ENCODE data around the gene PLCB1. TPM values are rescaled to one million over a fixed set of nuclear protein-coding genes. Genes with fewer than 3 reads are reported as not detected.

Gene PLCB1
- total RNA-seq, 2 experiments from 2014 or later = 3.1 to 3.6 TPM

GRCh38 chr20:8128291-8129060 lies 3.6 kb upstream of the PLCB1 start:
- intact Hi-C loops (cut with micrococcal nuclease) = loop anchor here (5.0 kb wide), 1 partner anchor 86 kb away; no protein-coding TSS in a partner anchor
- H3K27ac Mint-ChIP-seq = no peak overlapping the region
- H3K27me3 Mint-ChIP-seq = peaks cover 27% of the 10 kb centered on the region
- ChIA-PET CTCF (interaction anchor here (0.6 to 6.7 kb wide), 7 partner anchors 29 to 593 kb away, joined by 3 to 56 read pairs (median 3); no protein-coding TSS in a partner anchor), POLR2A (no interaction called here)
- no peak overlapping the region for H3K4me3 Mint-ChIP-seq
- H3K4me1 Mint-ChIP-seq (ENCODE audit: low read depth) = peaks cover 20% of the 10 kb centered on the region
- no peaks in the 10 kb centered on the region for H3K36me3 Mint-ChIP-seq (ENCODE audit: low read depth)
- H3K9me3 Mint-ChIP-seq = no peaks in the 10 kb centered on the region
- no peak for DNase-seq
- no peak for TF ChIP-seq CTCF (IDR thresholded peaks at IDR 0.05)
- no peak for ATAC-seq

- no peak for ATAC-seq
Observed at GRCh38 chr20:8129211-8129976, 2.7 kb upstream of the PLCB1 start.

GRCh38 chr20:8130840-8131526 lies 1.1 kb upstream of the PLCB1 start:
- POLR2A ChIA-PET = no interaction called here
- CTCF ChIA-PET = interaction anchor here (0.6 to 6.7 kb wide), 22 partner anchors 8 to 604 kb away, joined by 3 to 56 read pairs (median 4); no protein-coding TSS in a partner anchor
- Mint-ChIP-seq H3K27ac (no peak overlapping the region), H3K36me3 (ENCODE audit: low read depth) (no peaks in the 10 kb centered on the region), H3K27me3 (peaks cover 33% of the 10 kb centered on the region), H3K4me1 (ENCODE audit: low read depth) (peaks cover 27% of the 10 kb centered on the region), H3K9me3 (no peaks in the 10 kb centered on the region), H3K4me3 (no peak overlapping the region)
- no peak for TF ChIP-seq CTCF (IDR thresholded peaks at IDR 0.05)
- intact Hi-C loops (cut with micrococcal nuclease) = loop anchor here (2.0 to 5.0 kb wide), 3 partner anchors 174 to 591 kb away; no protein-coding TSS in a partner anchor
- no peak for ATAC-seq
- no peak for DNase-seq

More at GRCh38 chr20:8129211-8129976, 2.7 kb upstream of the PLCB1 start:
- Mint-ChIP-seq H3K9me3 (no peaks in the 10 kb centered on the region), H3K4me1 (ENCODE audit: low read depth) (peaks cover 27% of the 10 kb centered on the region), H3K36me3 (ENCODE audit: low read depth) (no peaks in the 10 kb centered on the region), H3K27ac (no peak overlapping the region), H3K27me3 (peaks cover 35% of the 10 kb centered on the region), H3K4me3 (no peak overlapping the region)
- ChIA-PET POLR2A (no interaction called here), CTCF (interaction anchor here (0.9 to 6.7 kb wide), 3 partner anchors 86 to 592 kb away, joined by 4 to 56 read pairs (median 19); no protein-coding TSS in a partner anchor)
- TF ChIP-seq CTCF (IDR thresholded peaks at IDR 0.05) = no peak
- intact Hi-C loops (cut with micrococcal nuclease) = loop anchor here (5.0 kb wide), 1 partner anchor 87 kb away; no protein-coding TSS in a partner anchor
- DNase-seq = no peak

GRCh38 chr20:8132484-8133309 lies 631 bp downstream of the PLCB1 start:
- peak overlapping the region; percentile 76 for H3K4me3 Mint-ChIP-seq
- H3K36me3 Mint-ChIP-seq (ENCODE audit: low read depth) = no peaks in the 10 kb centered on the region
- peaks cover 18% of the 10 kb centered on the region for H3K4me1 Mint-ChIP-seq (ENCODE audit: low read depth)
- intact Hi-C loops (cut with micrococcal nuclease) = loop anchor here (5.0 kb wide), 2 partner anchors 255 to 590 kb away; no protein-coding TSS in a partner anchor
- no peak for TF ChIP-seq CTCF (IDR thresholded peaks at IDR 0.05)
- no peak for ATAC-seq
- ChIA-PET CTCF (interaction anchor here (1.1 to 2.0 kb wide), 4 partner anchors 21 to 255 kb away, joined by 3 to 9 read pairs (median 6); no protein-coding TSS in a partner anchor), POLR2A (no interaction called here)
- peak overlapping the region; percentile 27 for H3K27ac Mint-ChIP-seq
- H3K9me3 Mint-ChIP-seq = no peaks in the 10 kb centered on the region
- DNase-seq = peak; percentile 22
- peaks cover 31% of the 10 kb centered on the region for H3K27me3 Mint-ChIP-seq
